ENCODE measurements around the gene ABCC1.

- TF ChIP-seq, protein P1, sequence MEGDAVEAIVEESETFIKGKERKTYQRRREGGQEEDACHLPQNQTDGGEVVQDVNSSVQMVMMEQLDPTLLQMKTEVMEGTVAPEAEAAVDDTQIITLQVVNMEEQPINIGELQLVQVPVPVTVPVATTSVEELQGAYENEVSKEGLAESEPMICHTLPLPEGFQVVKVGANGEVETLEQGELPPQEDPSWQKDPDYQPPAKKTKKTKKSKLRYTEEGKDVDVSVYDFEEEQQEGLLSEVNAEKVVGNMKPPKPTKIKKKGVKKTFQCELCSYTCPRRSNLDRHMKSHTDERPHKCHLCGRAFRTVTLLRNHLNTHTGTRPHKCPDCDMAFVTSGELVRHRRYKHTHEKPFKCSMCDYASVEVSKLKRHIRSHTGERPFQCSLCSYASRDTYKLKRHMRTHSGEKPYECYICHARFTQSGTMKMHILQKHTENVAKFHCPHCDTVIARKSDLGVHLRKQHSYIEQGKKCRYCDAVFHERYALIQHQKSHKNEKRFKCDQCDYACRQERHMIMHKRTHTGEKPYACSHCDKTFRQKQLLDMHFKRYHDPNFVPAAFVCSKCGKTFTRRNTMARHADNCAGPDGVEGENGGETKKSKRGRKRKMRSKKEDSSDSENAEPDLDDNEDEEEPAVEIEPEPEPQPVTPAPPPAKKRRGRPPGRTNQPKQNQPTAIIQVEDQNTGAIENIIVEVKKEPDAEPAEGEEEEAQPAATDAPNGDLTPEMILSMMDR (conservative IDR thresholded peaks at IDR 0.05), result no peak
- no peak for TF ChIP-seq EZH2 (IDR thresholded peaks at IDR 0.05; ENCODE audit: low read depth)
Observed at GRCh38 chr16:16064874-16065384, 115.5 kb downstream of the ABCC1 start.
